ENCODE measurements around the gene CHIC1. TPM values are rescaled to one million over a fixed set of nuclear protein-coding genes. Genes with fewer than 3 reads are reported as not detected.
"Not testable (repeated sequence)": the region's sequence is repeated elsewhere in the genome, so short reads cannot be mapped to it uniquely, and the experiment has no call there.

Gene CHIC1
- polyA plus RNA-seq, 1 donor (not counting 4 experiments of a cell fraction or from before 2014, with no cell fraction given), result 6.3 TPM

GRCh38 chrX:73647632-73648322, 84.8 kb downstream of the CHIC1 start:
- Histone ChIP-seq H3K27me3 (ENCODE audit: control insufficient read depth, extremely low read depth, insufficient read depth, low read length) (no peaks in the 10 kb centered on the region), H3K4me1 (ENCODE audit: control insufficient read depth, extremely low read depth, insufficient read depth, low read length) (no peaks in the 10 kb centered on the region), H3K36me3 (ENCODE audit: control insufficient read depth in 2 of 2, extremely low read depth in 1 of 2, insufficient read depth in 2 of 2, low read length in 2 of 2) (no peaks in the 10 kb centered on the region), H3K4me3 (ENCODE audit: control insufficient read depth in 2 of 3, extremely low read depth in 1 of 3, insufficient read depth in 2 of 3, low read depth in 1 of 3, low read length in 3 of 3) (no peak overlapping the region), H3K9me3 (ENCODE audit: control insufficient read depth, low read depth, low read length) (peaks cover 3% of the 10 kb centered on the region), H3K79me2 (ENCODE audit: control insufficient read depth, insufficient read depth, low read length) (no peaks in the 10 kb centered on the region), H3K4me2 (ENCODE audit: control insufficient read depth, extremely low read depth, insufficient read depth, low read depth, low read length) (no peak overlapping the region), H2AFZ (ENCODE audit: control insufficient read depth, low read length) (no peak overlapping the region), H3K27ac (ENCODE audit: control insufficient read depth, insufficient read depth, low read length) (no peak overlapping the region), H3K9me1 (ENCODE audit: control insufficient read depth, extremely low read depth, insufficient read depth, low read length) (no peaks in the 10 kb centered on the region), H4K20me1 (ENCODE audit: control insufficient read depth, extremely low read depth, insufficient read depth, low read length) (no peaks in the 10 kb centered on the region), H3K9ac (ENCODE audit: control insufficient read depth, extremely low read depth, insufficient read depth, low read length) (no peak overlapping the region)
- TF ChIP-seq CTCF (optimal IDR thresholded peaks at IDR 0.05 in 1 of 3, IDR thresholded peaks at IDR 0.05 in 1 of 3, conservative IDR thresholded peaks at IDR 0.05 in 1 of 3; ENCODE audit: extremely low read depth in 1 of 3, insufficient read depth in 2 of 3, low read length in 3 of 3), result no peak
- DNase-seq (ENCODE audit: low read depth, low spot score) (no peak), FAIRE-seq (no peak)
- dilution Hi-C loops (cut with MboI; ENCODE audit: extremely low pct_ligation_motif_present, low sequenced_read_pairs), result no loop called here

GRCh38 chrX:73661322-73661721, 98.3 kb downstream of the CHIC1 start:
- H4K20me1 ChIP-seq (ENCODE audit: control insufficient read depth, extremely low read depth, insufficient read depth, low read length); H3K27ac ChIP-seq (ENCODE audit: control insufficient read depth, insufficient read depth, low read length); H3K36me3 ChIP-seq (ENCODE audit: control insufficient read depth in 2 of 2, extremely low read depth in 1 of 2, insufficient read depth in 2 of 2, low read length in 2 of 2); DNase-seq (ENCODE audit: low read depth, low spot score); H3K9me1 ChIP-seq (ENCODE audit: control insufficient read depth, extremely low read depth, insufficient read depth, low read length); dilution Hi-C loops (cut with MboI; ENCODE audit: extremely low pct_ligation_motif_present, low sequenced_read_pairs); H2AFZ ChIP-seq (ENCODE audit: control insufficient read depth, low read length); H3K4me3 ChIP-seq (ENCODE audit: control insufficient read depth in 2 of 3, extremely low read depth in 1 of 3, insufficient read depth in 2 of 3, low read depth in 1 of 3, low read length in 3 of 3); H3K9ac ChIP-seq (ENCODE audit: control insufficient read depth, extremely low read depth, insufficient read depth, low read length); H3K27me3 ChIP-seq (ENCODE audit: control insufficient read depth, extremely low read depth, insufficient read depth, low read length); H3K4me1 ChIP-seq (ENCODE audit: control insufficient read depth, extremely low read depth, insufficient read depth, low read length); FAIRE-seq; H3K79me2 ChIP-seq (ENCODE audit: control insufficient read depth, insufficient read depth, low read length); H3K4me2 ChIP-seq (ENCODE audit: control insufficient read depth, extremely low read depth, insufficient read depth, low read depth, low read length); H3K9me3 ChIP-seq (ENCODE audit: control insufficient read depth, low read depth, low read length): not testable (repeated sequence)

GRCh38 chrX:73668779-73669178, 105.8 kb downstream of the CHIC1 start:
- no peaks in the 10 kb centered on the region for H3K9me1 ChIP-seq (ENCODE audit: control insufficient read depth, extremely low read depth, insufficient read depth, low read length)
- H3K27me3 ChIP-seq (ENCODE audit: control insufficient read depth, extremely low read depth, insufficient read depth, low read length), result no peaks in the 10 kb centered on the region
- no peak for TF ChIP-seq CTCF (optimal IDR thresholded peaks at IDR 0.05 in 1 of 3, IDR thresholded peaks at IDR 0.05 in 1 of 3, conservative IDR thresholded peaks at IDR 0.05 in 1 of 3; ENCODE audit: extremely low read depth in 1 of 3, insufficient read depth in 2 of 3, low read length in 3 of 3)
- no peak for TF ChIP-seq EZH2 (IDR thresholded peaks at IDR 0.05; ENCODE audit: low read length)
- H3K9ac ChIP-seq (ENCODE audit: control insufficient read depth, extremely low read depth, insufficient read depth, low read length), result no peak overlapping the region
- H3K79me2 ChIP-seq (ENCODE audit: control insufficient read depth, insufficient read depth, low read length), result no peaks in the 10 kb centered on the region
- no peak overlapping the region for H3K4me2 ChIP-seq (ENCODE audit: control insufficient read depth, extremely low read depth, insufficient read depth, low read depth, low read length)
- no peak overlapping the region for H3K4me3 ChIP-seq (ENCODE audit: control insufficient read depth in 2 of 3, extremely low read depth in 1 of 3, insufficient read depth in 2 of 3, low read depth in 1 of 3, low read length in 3 of 3)
- H2AFZ ChIP-seq (ENCODE audit: control insufficient read depth, low read length), result no peak overlapping the region
- no peak for FAIRE-seq
- no peaks in the 10 kb centered on the region for H3K9me3 ChIP-seq (ENCODE audit: control insufficient read depth, low read depth, low read length)
- no peaks in the 10 kb centered on the region for H3K4me1 ChIP-seq (ENCODE audit: control insufficient read depth, extremely low read depth, insufficient read depth, low read length)
- no peak overlapping the region for H3K27ac ChIP-seq (ENCODE audit: control insufficient read depth, insufficient read depth, low read length)
- no peaks in the 10 kb centered on the region for H3K36me3 ChIP-seq (ENCODE audit: control insufficient read depth in 2 of 2, extremely low read depth in 1 of 2, insufficient read depth in 2 of 2, low read length in 2 of 2)
- dilution Hi-C loops (cut with MboI; ENCODE audit: extremely low pct_ligation_motif_present, low sequenced_read_pairs), result no loop called here
- no peaks in the 10 kb centered on the region for H4K20me1 ChIP-seq (ENCODE audit: control insufficient read depth, extremely low read depth, insufficient read depth, low read length)
- no peak for DNase-seq (ENCODE audit: low read depth, low spot score)
